HepG2 (cell line): ENCODE results near the gene SP7. TPM values are rescaled to one million over a fixed set of nuclear protein-coding genes. Genes with fewer than 3 reads are reported as not detected.

Experiments used
- ATAC-seq: fragments of 200-7000 bp; cut with Tn5 transposase; 3 replicates; pipeline ENCODE4 v1.9.1; 2020; ENCODE audit warnings: mild to moderate bottlenecking, moderate library complexity
- BruUV-seq: library from RNA; stranded (reverse); fragments of 400-500 nt; replicated peaks from 2 replicates; lab custom pipeline; 2021; lab: Mats Ljungman, UMichigan
- CTCF ChIA-PET: fragments of 300-600 bp; formaldehyde crosslinking; extraction: SDS; loops from one replicate; lab custom pipeline; 2021; ENCODE audit warnings: low total read pairs, inconsistent platforms, low intra/inter-chr PET ratio; lab: Yijun Ruan, JAX
- POLR2A ChIA-PET: fragments of 350-600 bp; sonication (Branson Sonifier 250); formaldehyde crosslinking; loops from one replicate; lab custom pipeline; 2020; ENCODE audit warnings: antibody characterized with exemption, inconsistent platforms; lab: Yijun Ruan, JAX
- DNase-seq: peaks from one replicate; pipeline ENCODE4 v3.0.0-alpha.2; 2015; ENCODE audit warnings: low spot score
- FAIRE-seq: peaks from 3 replicates; lab custom pipeline; 2011; peaks lifted over from hg19 to GRCh38; lab: Jason Lieb, UNC
- H2AFZ ChIP-seq: one replicate; pipeline ENCODE4 v1.6.1; 2011; ENCODE audit warnings: low read length, inconsistent platforms
- H3K27ac ChIP-seq: fragments of 300-600 bp; 3 replicates; pipeline ENCODE4 v1.8.0; 2011; ENCODE audit warnings: mixed run types, mild to moderate bottlenecking, mixed read lengths, low read length, inconsistent platforms; ENCODE audit not compliant: insufficient read depth; ENCODE audit errors: extremely low read length
- H3K27me3 ChIP-seq, 2 experiments: fragments of 200-600 bp in 1 of 2; 2 replicates in 1 of 2; 3 replicates in 1 of 2; pipeline versions ENCODE4 v1.6.0 to v1.8.0; 2011; ENCODE audit warnings: low read length in 2 of 2, mild to moderate bottlenecking in 2 of 2, moderate library complexity in 2 of 2, inconsistent platforms in 1 of 2; ENCODE audit not compliant: insufficient read depth in 2 of 2, control insufficient read depth in 1 of 2
- H3K36me3 ChIP-seq, 2 experiments: fragments of 200-600 bp in 1 of 2; replicated peaks in 1 of 2; 2 replicates in 1 of 2; 3 replicates in 1 of 2; pipeline versions ENCODE4 v1.5.1 to v1.8.0; 2011; ENCODE audit warnings: low read length in 2 of 2, inconsistent platforms in 1 of 2; ENCODE audit not compliant: insufficient read depth in 2 of 2, control insufficient read depth in 1 of 2
- H3K4me1 ChIP-seq: 2 replicates; pipeline ENCODE4 v1.5.1; 2012; ENCODE audit warnings: low read length, inconsistent platforms; ENCODE audit not compliant: insufficient read depth
- H3K4me2 ChIP-seq: 2 replicates; pipeline ENCODE4 v1.6.0; 2011; ENCODE audit warnings: low read depth, low read length, inconsistent platforms
- H3K4me3 ChIP-seq, 3 experiments: fragments of 200-600 bp in 1 of 3; sonication (generic), shearing (Covaris generic) in 1 of 3; replicated peaks in 1 of 3; 2 replicates each; pipeline ENCODE4 v1.5.1; 2011 to 2016; ENCODE audit warnings: low read length in 3 of 3, inconsistent platforms in 2 of 3, low read depth in 2 of 3, mild to moderate bottlenecking in 2 of 3, control low read depth in 1 of 3, mixed read lengths in 1 of 3; ENCODE audit not compliant: insufficient read depth in 1 of 3
- H3K79me2 ChIP-seq: one replicate; pipeline ENCODE4 v1.6.1; 2011; ENCODE audit warnings: low read length, inconsistent platforms; ENCODE audit not compliant: insufficient read depth
- H3K9ac ChIP-seq: 2 replicates; pipeline ENCODE4 v1.6.0; 2011; ENCODE audit warnings: mild to moderate bottlenecking, low read depth, low read length, inconsistent platforms; ENCODE audit not compliant: insufficient read depth
- H3K9me3 ChIP-seq: 2 replicates; pipeline ENCODE4 v1.5.1; 2012; ENCODE audit warnings: mild to moderate bottlenecking, low read length
- H4K20me1 ChIP-seq: 2 replicates; pipeline ENCODE4 v1.6.0; 2011; ENCODE audit warnings: inconsistent platforms, mild to moderate bottlenecking, low read length, moderate library complexity; ENCODE audit not compliant: insufficient read depth
- ATF7 ChIP-seq, 2 experiments: fragments of 450-650 bp in 1 of 2; sonication (generic) in 1 of 2; formaldehyde crosslinking in 1 of 2; IDR thresholded peaks; 2 replicates each; pipeline versions ENCODE4 v1.4.0 to v1.6.1; 2016 to 2020; ENCODE audit warnings: antibody characterized with exemption in 1 of 2, mild to moderate bottlenecking in 1 of 2, missing genetic modification reagents in 1 of 2
- DNMT3B ChIP-seq: conservative IDR thresholded peaks from 2 replicates; pipeline ENCODE4 v1.6.1; 2016; ENCODE audit warnings: missing biosample characterization, control low read depth
- DR1 ChIP-seq: sonication (generic); formaldehyde crosslinking; IDR thresholded peaks from 2 replicates; pipeline ENCODE4 v1.8.0; 2021; ENCODE audit warnings: mild to moderate bottlenecking, missing genetic modification reagents, inconsistent platforms
- FIP1L1 ChIP-seq: fragments of 200-400 bp; formaldehyde crosslinking; IDR thresholded peaks from 2 replicates; pipeline ENCODE4 v1.6.1; 2018; ENCODE audit warnings: low read depth, mild to moderate bottlenecking, low read length, moderate library complexity, borderline replicate concordance; ENCODE audit not compliant: insufficient read depth
- HNRNPK ChIP-seq: fragments of 200-400 bp; formaldehyde crosslinking; IDR thresholded peaks from 2 replicates; pipeline ENCODE4 v1.6.1; 2018; ENCODE audit warnings: low read length, low read depth, moderate library complexity, mild to moderate bottlenecking; ENCODE audit not compliant: poor library complexity, severe bottlenecking
- HNRNPL ChIP-seq: fragments of 200-400 bp; formaldehyde crosslinking; IDR thresholded peaks from 2 replicates; pipeline ENCODE4 v1.6.1; 2017; ENCODE audit warnings: mild to moderate bottlenecking, low read depth, low read length
- JDP2 ChIP-seq: sonication (generic); formaldehyde crosslinking; IDR thresholded peaks from 2 replicates; pipeline ENCODE4 v1.8.1; 2022; ENCODE audit warnings: missing genetic modification reagents, borderline replicate concordance
- NPAS2 ChIP-seq: sonication (generic); formaldehyde crosslinking; IDR thresholded peaks from 2 replicates; pipeline ENCODE4 v1.8.0; 2022; ENCODE audit warnings: mild to moderate bottlenecking, missing genetic modification reagents, borderline replicate concordance
- RFXANK ChIP-seq: IDR thresholded peaks from 2 replicates; pipeline ENCODE4 v1.6.1; 2016
- SMARCE1 ChIP-seq: fragments of 450-650 bp; IDR thresholded peaks from 2 replicates; pipeline ENCODE4 v1.6.1; 2017; ENCODE audit warnings: borderline replicate concordance
- SOX5 ChIP-seq: IDR thresholded peaks from 2 replicates; pipeline ENCODE4 v1.6.1; 2016; ENCODE audit warnings: borderline replicate concordance
- SRSF4 ChIP-seq: fragments of 200-400 bp; formaldehyde crosslinking; IDR thresholded peaks from one replicate; pipeline ENCODE4 v1.6.1; 2018; ENCODE audit warnings: mild to moderate bottlenecking, low read depth, low read length, moderate library complexity; ENCODE audit not compliant: poor library complexity, severe bottlenecking
- ZNF891 ChIP-seq: sonication (generic); formaldehyde crosslinking; IDR thresholded peaks from 2 replicates; pipeline ENCODE4 v1.5.0; 2020; ENCODE audit warnings: mild to moderate bottlenecking, missing genetic modification reagents
- WGBS: methylation state at CpG from one replicate; pipeline ENCODE4 v1.1.6; 2017; ENCODE audit warnings: low lambda C conversion rate; 5-methylcytosine and 5-hydroxymethylcytosine counted together
- in situ Hi-C: cut with HindIII; loops from 2 replicates; pipeline ENCODE4 v1.10.0; 2017; ENCODE audit warnings: low pct_unique_long_range_greater_than_20kb; ENCODE audit not compliant: extremely low pct_ligation_motif_present
- intact Hi-C: fragments of 100-400 bp; cut with micrococcal nuclease; formaldehyde crosslinking; loops from one replicate; pipeline ENCODE4 v1.10.0; 2022; ENCODE audit not compliant: unreplicated experiment
- polyA plus RNA-seq, 8 experiments: library from polyadenylated mRNA; depleted of rRNA in 3 of 8; stranded (reverse) in 7 of 8; unstranded in 1 of 8; fragments of >200 nt; fragmentation: Illumina TruSeq in 4 of 8; extraction: Trizol in 4 of 8; gene quantifications; 2 replicates each; pipeline versions ENCODE4 v1.2.1 to v1.2.3, GENCODE V29; 2011 to 2016; ENCODE audit warnings: low read depth in 4 of 8, missing spikeins in 1 of 8, mixed read lengths in 1 of 8; ENCODE audit not compliant: insufficient read depth in 1 of 8
- total RNA-seq, 5 experiments: library from RNA; depleted of rRNA; stranded (reverse); fragments of >200 nt; fragmentation: Illumina TruSeq; extraction: Trizol; gene quantifications; 2 replicates each; pipeline ENCODE4 v1.2.3, GENCODE V29; 2016; ENCODE audit warnings: low read depth in 1 of 5
- TF ChIP-seq, protein P1 (sequence below): sonication (generic); formaldehyde crosslinking; IDR thresholded peaks from 2 replicates; pipeline ENCODE4 v1.5.0; 2020; ENCODE audit warnings: missing genetic modification reagents
- TF ChIP-seq, protein P2 (sequence below): sonication (generic); formaldehyde crosslinking; conservative IDR thresholded peaks from 2 replicates; pipeline ENCODE4 v1.8.1; 2023; ENCODE audit warnings: missing genetic modification reagents

Gene SP7
- total and polyA plus RNA-seq, 2 of the 13 experiments (the other 11 are each of a cell fraction or from before 2014, with no cell fraction given) = not detected

DNA sequence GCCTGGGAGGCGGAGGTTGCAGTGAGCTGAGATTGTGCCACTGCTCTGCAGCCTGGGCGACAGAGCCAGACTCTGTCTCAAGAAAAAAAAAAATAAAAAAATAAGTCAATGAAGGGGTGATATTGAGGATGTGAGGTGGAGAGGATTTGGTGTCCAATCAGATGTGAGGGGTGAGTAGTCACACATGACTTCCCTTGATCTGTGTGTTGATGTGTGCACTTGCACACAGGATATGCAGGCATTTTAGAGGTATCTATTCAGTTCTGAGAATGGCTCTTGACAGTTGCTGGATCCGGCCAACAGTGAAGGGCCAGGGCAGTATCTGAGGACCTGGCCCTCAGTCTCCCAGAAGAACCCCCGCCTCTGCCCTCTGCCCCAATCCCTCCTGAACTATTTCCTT is 7.8 kb upstream of the SP7 start:
- ATAC-seq = no peak
- Histone ChIP-seq H3K27ac (no peak overlapping the region), H3K4me2 (peak overlapping the region; percentile 94; the same call in 1 of the 2 replicates), H4K20me1 (no peaks in the 10 kb centered on the region), H3K4me1 (peaks cover 17% of the 10 kb centered on the region), H3K4me3 (peak overlapping the region in 1 of 3 experiments; percentile 82; a peak in 1 of 6 replicates), H3K27me3 (peaks cover 1 to 30% of the 10 kb centered on the region in 2 experiments), H3K9ac (no peak overlapping the region), H3K36me3 (no peaks in the 10 kb centered on the region), H2AFZ (no peak overlapping the region), H3K79me2 (no peaks in the 10 kb centered on the region), H3K9me3 (no peaks in the 10 kb centered on the region)
- DNase-seq = no peak
- POLR2A ChIA-PET = interaction anchor here (1.4 to 2.5 kb wide), 5 partner anchors 19 to 157 kb away, joined by 3 to 23 read pairs (median 10); partner anchors contain the start of genes AAAS, PRR13 and TARBP2
- in situ Hi-C loops (no loop called here), intact Hi-C loops (no loop called here)
- no peak for FAIRE-seq
- CTCF ChIA-PET = interaction anchor here (1.1 to 2.2 kb wide), 2 partner anchors 19 to 132 kb away, joined by 3 to 14 read pairs; no protein-coding TSS in a partner anchor
- BruUV-seq = no TSS peak
- TF ChIP-seq, protein P1, sequence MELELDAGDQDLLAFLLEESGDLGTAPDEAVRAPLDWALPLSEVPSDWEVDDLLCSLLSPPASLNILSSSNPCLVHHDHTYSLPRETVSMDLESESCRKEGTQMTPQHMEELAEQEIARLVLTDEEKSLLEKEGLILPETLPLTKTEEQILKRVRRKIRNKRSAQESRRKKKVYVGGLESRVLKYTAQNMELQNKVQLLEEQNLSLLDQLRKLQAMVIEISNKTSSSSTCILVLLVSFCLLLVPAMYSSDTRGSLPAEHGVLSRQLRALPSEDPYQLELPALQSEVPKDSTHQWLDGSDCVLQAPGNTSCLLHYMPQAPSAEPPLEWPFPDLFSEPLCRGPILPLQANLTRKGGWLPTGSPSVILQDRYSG = no peak
- TF ChIP-seq HNRNPK = peak; percentile 45
- WGBS = 62% methylated on average over 4 of the region's 4 CpGs

DNA sequence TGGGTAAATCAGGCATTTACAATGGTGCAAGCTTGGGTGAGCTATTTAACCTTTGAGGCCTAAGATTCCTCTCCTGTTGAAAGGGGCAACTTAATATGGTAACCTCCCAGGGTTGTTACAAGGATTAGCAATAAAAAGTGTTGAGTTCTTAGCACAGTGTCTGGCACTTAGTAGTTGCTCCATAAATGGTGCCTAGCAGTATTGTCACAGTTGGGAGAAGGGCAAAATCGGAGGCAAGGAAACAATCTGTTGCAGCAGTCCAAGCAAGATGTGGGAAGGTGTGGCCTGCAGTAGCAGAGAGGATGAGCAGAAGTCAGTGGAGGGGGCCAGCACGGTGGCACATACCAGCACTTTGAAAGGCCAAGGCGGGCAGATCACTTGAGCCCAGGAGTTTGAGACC is 7.3 kb upstream of the SP7 start:
- TF ChIP-seq DNMT3B (no peak), FIP1L1 (no peak), RFXANK (no peak), DR1 (CRISPR knock-in tag) (no peak), SOX5 (CRISPR knock-in tag) (no peak), NPAS2 (CRISPR knock-in tag) (no peak), JDP2 (no peak), ATF7 (IDR thresholded peaks at IDR 0.05) (no peak), ATF7 (CRISPR knock-in tag; IDR thresholded peaks at IDR 0.05) (no peak), SMARCE1 (no peak), ZNF891 (CRISPR knock-in tag) (no peak), HNRNPL (no peak), SRSF4 (no peak)
- TF ChIP-seq, protein P2, sequence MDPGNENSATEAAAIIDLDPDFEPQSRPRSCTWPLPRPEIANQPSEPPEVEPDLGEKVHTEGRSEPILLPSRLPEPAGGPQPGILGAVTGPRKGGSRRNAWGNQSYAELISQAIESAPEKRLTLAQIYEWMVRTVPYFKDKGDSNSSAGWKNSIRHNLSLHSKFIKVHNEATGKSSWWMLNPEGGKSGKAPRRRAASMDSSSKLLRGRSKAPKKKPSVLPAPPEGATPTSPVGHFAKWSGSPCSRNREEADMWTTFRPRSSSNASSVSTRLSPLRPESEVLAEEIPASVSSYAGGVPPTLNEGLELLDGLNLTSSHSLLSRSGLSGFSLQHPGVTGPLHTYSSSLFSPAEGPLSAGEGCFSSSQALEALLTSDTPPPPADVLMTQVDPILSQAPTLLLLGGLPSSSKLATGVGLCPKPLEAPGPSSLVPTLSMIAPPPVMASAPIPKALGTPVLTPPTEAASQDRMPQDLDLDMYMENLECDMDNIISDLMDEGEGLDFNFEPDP = no peak
- no TSS peak for BruUV-seq
- H3K27me3 ChIP-seq = peaks cover 1 to 35% of the 10 kb centered on the region in 2 experiments
- H3K4me2 ChIP-seq = no peak overlapping the region
- no peak for ATAC-seq
- no peak overlapping the region for H3K4me3 ChIP-seq
- no peak overlapping the region for H3K27ac ChIP-seq
- ChIA-PET CTCF (no interaction called here), POLR2A (interaction anchor here (1.4 to 2.5 kb wide), 3 partner anchors 22 to 157 kb away, joined by 3 to 17 read pairs (median 10); partner anchors contain the start of genes AAAS, PRR13 and TARBP2)
- in situ Hi-C loops = no loop called here
- H3K9me3 ChIP-seq = no peaks in the 10 kb centered on the region
- H2AFZ ChIP-seq = no peak overlapping the region
- intact Hi-C loops = no loop called here
- H3K9ac ChIP-seq = no peak overlapping the region
- no peak for FAIRE-seq
- H4K20me1 ChIP-seq = no peaks in the 10 kb centered on the region
- WGBS = 19% methylated on average over 3 of the region's 3 CpGs
- peaks cover 17% of the 10 kb centered on the region for H3K4me1 ChIP-seq
- DNase-seq = no peak
- H3K79me2 ChIP-seq = no peaks in the 10 kb centered on the region
- H3K36me3 ChIP-seq = no peaks in the 10 kb centered on the region
